Neuronal stem cell (in vitro differentiated cells): Measurements from ENCODE around the gene SDCCAG8.

Experiments
- DNase-seq: peaks from one replicate; pipeline ENCODE4 v3.0.0-alpha.2; 2013; ENCODE audit warnings: low spot score
- H2AFZ ChIP-seq: one replicate; pipeline ENCODE4 v1.6.1; 2013; ENCODE audit warnings: mild to moderate bottlenecking, low read length, inconsistent platforms
- H2AK5ac ChIP-seq: 2 replicates; pipeline ENCODE4 v1.6.1; 2013; ENCODE audit warnings: low read depth, mild to moderate bottlenecking, inconsistent platforms, low read length, moderate library complexity, mixed read lengths
- H2BK120ac ChIP-seq: 2 replicates; pipeline ENCODE4 v1.6.1; 2013; ENCODE audit warnings: low read depth, mild to moderate bottlenecking, inconsistent platforms, low read length, moderate library complexity, mixed read lengths
- H2BK12ac ChIP-seq: one replicate; pipeline ENCODE4 v1.6.1; 2013; ENCODE audit warnings: low read length, inconsistent platforms
- H2BK15ac ChIP-seq: 2 replicates; pipeline ENCODE4 v1.6.1; 2013; ENCODE audit warnings: mild to moderate bottlenecking, low read length, inconsistent platforms, mixed read lengths
- H2BK5ac ChIP-seq: one replicate; pipeline ENCODE4 v1.6.1; 2013; ENCODE audit warnings: inconsistent platforms, mild to moderate bottlenecking, low read length, moderate library complexity
- H3K14ac ChIP-seq: one replicate; pipeline ENCODE4 v1.6.1; 2013; ENCODE audit warnings: low read length, inconsistent platforms
- H3K18ac ChIP-seq: 2 replicates; pipeline ENCODE4 v1.6.1; 2013; ENCODE audit warnings: low read length, inconsistent platforms
- H3K23ac ChIP-seq: 2 replicates; pipeline ENCODE4 v1.6.1; 2013; ENCODE audit warnings: low read depth, mild to moderate bottlenecking, mixed read lengths, low read length, inconsistent platforms; ENCODE audit not compliant: poor library complexity
- H3K27ac ChIP-seq: replicated peaks from 3 replicates; pipeline ENCODE4 v1.5.1; 2013; ENCODE audit warnings: low read length, inconsistent platforms
- H3K27me3 ChIP-seq, 3 experiments: 2 replicates each; pipeline ENCODE4 v1.6.1; 2013; ENCODE audit warnings: low read length in 3 of 3, mild to moderate bottlenecking in 2 of 3, inconsistent platforms in 1 of 3, low read depth in 1 of 3, mixed read lengths in 1 of 3, moderate library complexity in 1 of 3; ENCODE audit not compliant: control insufficient read depth in 3 of 3, insufficient read depth in 3 of 3
- H3K36me3 ChIP-seq, 2 donors: replicated peaks in 1 of 2; 2 replicates each; pipeline ENCODE4 v1.6.1; 2013; ENCODE audit warnings: low read length in 2 of 2; ENCODE audit not compliant: control insufficient read depth in 2 of 2, insufficient read depth in 2 of 2
- H3K4ac ChIP-seq: 2 replicates; pipeline ENCODE4 v1.6.1; 2013; ENCODE audit warnings: inconsistent platforms, mild to moderate bottlenecking, low read length, moderate library complexity
- H3K4me1 ChIP-seq, 2 donors: 1 replicate in 1 of 2; 2 replicates in 1 of 2; pipeline ENCODE4 v1.6.1; 2013; ENCODE audit warnings: low read length in 2 of 2, low read depth in 1 of 2; ENCODE audit not compliant: control insufficient read depth in 2 of 2, insufficient read depth in 1 of 2
- H3K4me2 ChIP-seq: one replicate; pipeline ENCODE4 v1.6.1; 2013; ENCODE audit warnings: mild to moderate bottlenecking, low read length, inconsistent platforms; ENCODE audit not compliant: insufficient read depth, poor library complexity, severe bottlenecking
- H3K4me3 ChIP-seq, 2 donors: 2 replicates each; pipeline ENCODE4 v1.5.1; 2013; ENCODE audit warnings: low read length in 2 of 2, mild to moderate bottlenecking in 2 of 2, inconsistent platforms in 1 of 2, moderate library complexity in 1 of 2
- H3K79me1 ChIP-seq: one replicate; pipeline ENCODE4 v1.6.1; 2013; ENCODE audit warnings: low read depth, mild to moderate bottlenecking, inconsistent platforms, low read length, moderate library complexity
- H3K9ac ChIP-seq: one replicate; pipeline ENCODE4 v1.6.1; 2013; ENCODE audit warnings: mild to moderate bottlenecking, low read depth, low read length, inconsistent platforms; ENCODE audit not compliant: poor library complexity
- H3K9me3 ChIP-seq, 2 donors: replicated peaks in 1 of 2; 2 replicates each; pipeline versions ENCODE3 to v1.6.1; 2013; ENCODE audit warnings: low read length in 2 of 2, mild to moderate bottlenecking in 2 of 2, inconsistent platforms in 1 of 2, low read depth in 1 of 2, mixed read lengths in 1 of 2, moderate library complexity in 1 of 2; ENCODE audit not compliant: control insufficient read depth in 2 of 2, insufficient read depth in 1 of 2
- H4K8ac ChIP-seq: one replicate; pipeline ENCODE4 v1.6.1; 2013; ENCODE audit warnings: low read depth, mild to moderate bottlenecking, inconsistent platforms, low read length, moderate library complexity
- H4K91ac ChIP-seq: one replicate; pipeline ENCODE4 v1.6.1; 2013; ENCODE audit warnings: low read length, low read depth, mild to moderate bottlenecking, inconsistent platforms; ENCODE audit not compliant: poor library complexity
- WGBS, 2 donors: extraction: QIAGEN DNeasy Blood & Tissue Kit; methylation state at CpG; one replicate each; pipeline ENCODE4 v1.1.7; 2013; ENCODE audit warnings: missing lambda C conversion rate in 2 of 2, mixed read lengths in 1 of 2; ENCODE audit not compliant: insufficient read length in 2 of 2, insufficient replicate concordance in 1 of 2; ENCODE audit errors: extremely low coverage in 2 of 2; 5-methylcytosine and 5-hydroxymethylcytosine counted together

Gene SDCCAG8

GRCh38 chr1:243257189-243257588, 1.3 kb downstream of the SDCCAG8 start:
- Histone ChIP-seq H3K14ac (no peak overlapping the region), H2BK12ac (no peak overlapping the region), H3K9ac (no peak overlapping the region), H3K23ac (no peak overlapping the region), H3K36me3 (no peaks in the 10 kb centered on the region), H2BK5ac (no peak overlapping the region), H3K9me3 (no peaks in the 10 kb centered on the region), H3K4ac (no peak overlapping the region), H3K27me3 (no peaks in the 10 kb centered on the region), H4K91ac (no peak overlapping the region), H2BK120ac (no peak overlapping the region), H3K18ac (no peak overlapping the region), H3K4me3 (no peak overlapping the region), H3K79me1 (peaks cover 4% of the 10 kb centered on the region), H2AFZ (no peak overlapping the region), H4K8ac (no peak overlapping the region), H3K4me2 (no peak overlapping the region), H3K4me1 (peaks cover 0 to 4% of the 10 kb centered on the region in 2 donors), H2BK15ac (no peak overlapping the region), H2AK5ac (no peak overlapping the region), H3K27ac (no peak overlapping the region)
- WGBS, 2 donors = no CpG with 5 or more reads among the region's 1 CpG
- no peak for DNase-seq

GRCh38 chr1:243258731-243259130, 2.9 kb downstream of the SDCCAG8 start:
- Histone ChIP-seq H2BK120ac (no peak overlapping the region), H3K4me1 (peaks cover 0 to 2% of the 10 kb centered on the region in 2 donors), H3K9me3 (peaks cover 0 to 7% of the 10 kb centered on the region in 2 donors), H3K79me1 (peaks cover 4% of the 10 kb centered on the region), H3K4me2 (no peak overlapping the region), H3K4me3 (no peak overlapping the region), H2BK12ac (no peak overlapping the region), H3K18ac (no peak overlapping the region), H3K14ac (no peak overlapping the region), H3K4ac (no peak overlapping the region), H3K27me3 (no peaks in the 10 kb centered on the region), H4K91ac (no peak overlapping the region), H2BK15ac (no peak overlapping the region), H3K27ac (no peak overlapping the region), H3K9ac (no peak overlapping the region), H4K8ac (no peak overlapping the region), H2BK5ac (no peak overlapping the region), H2AK5ac (no peak overlapping the region), H3K23ac (no peak overlapping the region), H2AFZ (no peak overlapping the region), H3K36me3 (no peaks in the 10 kb centered on the region)
- no peak for DNase-seq
- no CpG with 5 or more reads among the region's 7 CpGs for WGBS, 2 donors

GRCh38 chr1:243260221-243260880, 4.5 kb downstream of the SDCCAG8 start:
- no peak overlapping the region for H4K8ac ChIP-seq
- peaks cover 0 to 7% of the 10 kb centered on the region in 2 donors for H3K9me3 ChIP-seq
- no peak overlapping the region for H2BK5ac ChIP-seq
- no peak overlapping the region for H2AFZ ChIP-seq
- no peak overlapping the region for H4K91ac ChIP-seq
- no peak overlapping the region for H3K27ac ChIP-seq
- H3K4me2 ChIP-seq = no peak overlapping the region
- no peaks in the 10 kb centered on the region for H3K27me3 ChIP-seq
- no peak overlapping the region for H2BK12ac ChIP-seq
- peaks cover 2% of the 10 kb centered on the region for H3K79me1 ChIP-seq
- H3K4me3 ChIP-seq = no peak overlapping the region
- WGBS, 2 donors = no CpG with 5 or more reads among the region's 4 CpGs
- no peak overlapping the region for H2AK5ac ChIP-seq
- no peak overlapping the region for H3K18ac ChIP-seq
- H2BK120ac ChIP-seq = no peak overlapping the region
- no peak overlapping the region for H3K14ac ChIP-seq
- H3K23ac ChIP-seq = no peak overlapping the region
- no peak overlapping the region for H3K9ac ChIP-seq
- no peak overlapping the region for H2BK15ac ChIP-seq
- peaks cover 0 to 2% of the 10 kb centered on the region in 2 donors for H3K4me1 ChIP-seq
- H3K4ac ChIP-seq = no peak overlapping the region
- no peaks in the 10 kb centered on the region for H3K36me3 ChIP-seq
- DNase-seq = no peak

GRCh38 chr1:243261390-243261789, 5.5 kb downstream of the SDCCAG8 start:
- no peak for DNase-seq
- H2BK5ac ChIP-seq = no peak overlapping the region
- H3K14ac ChIP-seq = no peak overlapping the region

More at GRCh38 chr1:243261390-243261789, 5.5 kb downstream of the SDCCAG8 start:
- Histone ChIP-seq H2BK12ac (no peak overlapping the region), H3K4me2 (no peak overlapping the region), H2AK5ac (no peak overlapping the region), H2BK15ac (no peak overlapping the region), H3K4me1 (peaks cover 0 to 2% of the 10 kb centered on the region in 2 donors), H2AFZ (no peak overlapping the region), H3K27ac (no peak overlapping the region), H2BK120ac (no peak overlapping the region), H3K4ac (no peak overlapping the region), H3K79me1 (peaks cover 2% of the 10 kb centered on the region), H3K36me3 (no peaks in the 10 kb centered on the region), H3K9me3 (peaks cover 0 to 7% of the 10 kb centered on the region in 2 donors), H3K18ac (no peak overlapping the region), H3K23ac (no peak overlapping the region), H3K4me3 (no peak overlapping the region), H4K8ac (no peak overlapping the region), H3K9ac (no peak overlapping the region), H3K27me3 (no peaks in the 10 kb centered on the region), H4K91ac (no peak overlapping the region)
- no CpG with 5 or more reads among the region's 1 CpG for WGBS, 2 donors
